Keratinocyte (primary cell): ENCODE measurements around the gene ZBED6.

Experiments used
- EZH2 ChIP-seq: IDR thresholded peaks from one replicate; pipeline ENCODE4 v1.6.1; 2012; ENCODE audit warnings: inconsistent platforms, mild to moderate bottlenecking, low read length, moderate library complexity
- TF ChIP-seq, protein P1 (sequence below), 3 experiments: IDR thresholded peaks in 1 of 3; conservative IDR thresholded peaks in 1 of 3; optimal IDR thresholded peaks in 1 of 3; 2 replicates in 2 of 3; 3 replicates in 1 of 3; pipeline versions ENCODE3 to v1.5.1; 2011; ENCODE audit warnings: low read length in 3 of 3, mild to moderate bottlenecking in 3 of 3, moderate library complexity in 2 of 3, control low read depth in 1 of 3, inconsistent platforms in 1 of 3; ENCODE audit not compliant: insufficient read depth in 2 of 3; ENCODE audit errors: extremely low read depth in 1 of 3

DNA sequence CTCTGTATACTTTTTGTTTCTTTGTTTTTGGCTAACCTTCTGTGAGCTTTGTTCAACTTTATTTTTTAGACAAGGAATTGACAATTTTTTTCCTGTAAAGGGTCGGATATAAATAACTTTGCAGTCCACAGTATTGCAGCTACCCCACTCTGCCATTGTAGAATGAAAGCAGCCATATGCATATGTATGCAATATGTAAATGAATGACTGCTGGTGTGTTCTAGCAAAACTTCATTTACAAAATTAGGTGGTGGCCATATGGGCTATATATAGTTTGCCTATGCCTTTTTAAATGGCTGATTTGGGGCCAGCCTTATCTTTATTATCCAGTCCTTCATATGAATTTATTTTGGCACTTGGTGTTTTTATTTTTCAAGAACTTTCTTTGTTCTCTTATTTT lies 48.0 kb downstream of the ZBED6 start:
- TF ChIP-seq, protein P1, sequence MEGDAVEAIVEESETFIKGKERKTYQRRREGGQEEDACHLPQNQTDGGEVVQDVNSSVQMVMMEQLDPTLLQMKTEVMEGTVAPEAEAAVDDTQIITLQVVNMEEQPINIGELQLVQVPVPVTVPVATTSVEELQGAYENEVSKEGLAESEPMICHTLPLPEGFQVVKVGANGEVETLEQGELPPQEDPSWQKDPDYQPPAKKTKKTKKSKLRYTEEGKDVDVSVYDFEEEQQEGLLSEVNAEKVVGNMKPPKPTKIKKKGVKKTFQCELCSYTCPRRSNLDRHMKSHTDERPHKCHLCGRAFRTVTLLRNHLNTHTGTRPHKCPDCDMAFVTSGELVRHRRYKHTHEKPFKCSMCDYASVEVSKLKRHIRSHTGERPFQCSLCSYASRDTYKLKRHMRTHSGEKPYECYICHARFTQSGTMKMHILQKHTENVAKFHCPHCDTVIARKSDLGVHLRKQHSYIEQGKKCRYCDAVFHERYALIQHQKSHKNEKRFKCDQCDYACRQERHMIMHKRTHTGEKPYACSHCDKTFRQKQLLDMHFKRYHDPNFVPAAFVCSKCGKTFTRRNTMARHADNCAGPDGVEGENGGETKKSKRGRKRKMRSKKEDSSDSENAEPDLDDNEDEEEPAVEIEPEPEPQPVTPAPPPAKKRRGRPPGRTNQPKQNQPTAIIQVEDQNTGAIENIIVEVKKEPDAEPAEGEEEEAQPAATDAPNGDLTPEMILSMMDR (optimal IDR thresholded peaks at IDR 0.05 in 1 of 3, IDR thresholded peaks at IDR 0.05 in 1 of 3, conservative IDR thresholded peaks at IDR 0.05 in 1 of 3; ENCODE audit: extremely low read depth in 1 of 3, insufficient read depth in 2 of 3, low read length in 3 of 3) = no peak
- TF ChIP-seq EZH2 = no peak
